ENCODE results near the gene HJV. TPM values are rescaled to one million over a fixed set of nuclear protein-coding genes. Genes with fewer than 3 reads are reported as not detected.
A peak's percentile ranks its signal among the peaks of the same experiment; 100 is the strongest.

HJV gene
- total and polyA plus RNA-seq, 2 experiments from 2014 or later = not detected

DNA sequence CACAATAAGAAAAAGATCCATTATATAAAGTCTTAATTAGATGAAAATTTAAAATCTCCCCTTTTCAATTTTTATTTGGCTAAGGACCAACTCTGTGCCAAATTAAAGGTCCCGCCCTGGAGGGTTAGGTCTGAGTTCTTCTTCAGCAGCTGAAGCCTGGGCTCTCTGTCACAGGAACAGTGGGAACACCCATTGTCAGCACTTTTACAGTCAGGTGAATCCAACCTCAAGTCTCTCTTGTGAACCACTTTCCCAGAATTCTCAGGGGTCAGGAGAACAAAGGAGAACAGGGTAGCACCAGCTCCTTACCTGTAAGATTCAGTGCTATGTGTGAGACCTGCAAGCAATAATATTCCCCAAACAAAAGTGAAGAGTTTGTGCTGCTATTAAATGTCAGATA lies 25.1 kb upstream of the HJV start:
- Histone ChIP-seq H3K9me3 (ENCODE audit: low read depth) (no peaks in the 10 kb centered on the region), H3K4me1 (ENCODE audit: low read depth) (no peaks in the 10 kb centered on the region), H3K27ac (no peak overlapping the region), H3K4me3 (no peak overlapping the region), H3K27me3 (no peaks in the 10 kb centered on the region), H3K36me3 (no peaks in the 10 kb centered on the region)
- no peak for DNase-seq (ENCODE audit: low read depth in 1 of 2, low spot score in 1 of 2)
- TF ChIP-seq, protein P1, sequence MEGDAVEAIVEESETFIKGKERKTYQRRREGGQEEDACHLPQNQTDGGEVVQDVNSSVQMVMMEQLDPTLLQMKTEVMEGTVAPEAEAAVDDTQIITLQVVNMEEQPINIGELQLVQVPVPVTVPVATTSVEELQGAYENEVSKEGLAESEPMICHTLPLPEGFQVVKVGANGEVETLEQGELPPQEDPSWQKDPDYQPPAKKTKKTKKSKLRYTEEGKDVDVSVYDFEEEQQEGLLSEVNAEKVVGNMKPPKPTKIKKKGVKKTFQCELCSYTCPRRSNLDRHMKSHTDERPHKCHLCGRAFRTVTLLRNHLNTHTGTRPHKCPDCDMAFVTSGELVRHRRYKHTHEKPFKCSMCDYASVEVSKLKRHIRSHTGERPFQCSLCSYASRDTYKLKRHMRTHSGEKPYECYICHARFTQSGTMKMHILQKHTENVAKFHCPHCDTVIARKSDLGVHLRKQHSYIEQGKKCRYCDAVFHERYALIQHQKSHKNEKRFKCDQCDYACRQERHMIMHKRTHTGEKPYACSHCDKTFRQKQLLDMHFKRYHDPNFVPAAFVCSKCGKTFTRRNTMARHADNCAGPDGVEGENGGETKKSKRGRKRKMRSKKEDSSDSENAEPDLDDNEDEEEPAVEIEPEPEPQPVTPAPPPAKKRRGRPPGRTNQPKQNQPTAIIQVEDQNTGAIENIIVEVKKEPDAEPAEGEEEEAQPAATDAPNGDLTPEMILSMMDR (IDR thresholded peaks at IDR 0.05; ENCODE audit: low read depth, low read length) = no peak

DNA sequence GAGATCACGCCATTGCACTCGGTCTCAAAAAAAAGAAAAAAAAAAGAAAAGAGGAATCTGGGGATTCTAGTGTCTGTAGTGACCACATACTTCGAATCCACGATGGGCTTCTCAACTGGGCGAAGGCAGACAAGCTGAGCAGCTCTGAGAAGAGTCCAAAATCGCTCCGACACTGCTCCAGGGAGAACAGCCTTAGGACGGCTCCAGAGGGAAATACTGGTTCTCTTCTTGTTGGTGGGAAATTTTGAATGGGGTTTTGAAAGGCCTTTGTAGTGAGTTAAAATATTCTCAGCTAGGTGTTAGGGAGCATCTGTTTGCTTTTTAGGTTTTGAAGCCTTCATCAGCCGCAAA lies 18.3 kb upstream of the HJV start:
- peak in 1 of 2 donors; percentile 8 for DNase-seq (ENCODE audit: low read depth in 1 of 2, low spot score in 1 of 2)
- Histone ChIP-seq H3K27me3 (no peaks in the 10 kb centered on the region), H3K36me3 (no peaks in the 10 kb centered on the region), H3K4me3 (no peak overlapping the region), H3K9me3 (ENCODE audit: low read depth) (no peaks in the 10 kb centered on the region), H3K27ac (no peak overlapping the region), H3K4me1 (ENCODE audit: low read depth) (no peaks in the 10 kb centered on the region)
- TF ChIP-seq, protein P1 (IDR thresholded peaks at IDR 0.05; ENCODE audit: low read depth, low read length) = no peak

DNA sequence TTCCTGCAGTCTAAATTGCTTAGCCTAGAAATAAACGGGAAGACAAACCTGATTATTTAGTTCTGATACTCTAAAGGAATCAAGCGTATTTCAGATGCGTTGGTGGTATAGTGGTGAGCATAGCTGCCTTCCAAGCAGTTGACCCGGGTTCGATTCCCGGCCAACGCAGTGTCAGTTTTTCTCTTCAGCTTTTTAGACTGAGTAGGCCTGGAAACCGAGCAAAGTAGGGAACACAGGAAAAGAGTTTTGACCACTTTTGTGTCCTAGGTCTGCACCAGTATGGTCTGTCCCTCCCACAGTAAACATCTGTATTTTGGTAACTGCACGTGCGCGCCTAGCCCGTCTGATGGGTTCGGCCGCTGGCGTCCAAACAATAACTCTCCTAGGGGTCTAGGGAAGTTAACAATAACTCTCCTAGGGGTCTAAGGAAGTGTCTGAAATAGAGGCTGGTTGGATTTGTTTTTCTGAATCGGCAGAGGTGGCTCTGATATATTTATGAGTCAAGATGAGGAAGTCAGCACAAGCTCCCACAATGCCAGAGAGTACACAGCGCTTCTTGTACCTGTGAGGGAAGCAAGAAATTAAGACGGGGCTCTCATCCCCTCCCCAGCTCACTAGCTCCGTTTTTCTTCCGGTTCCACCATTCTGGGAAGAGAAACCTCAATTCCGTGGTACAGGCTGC lies 15.6 kb upstream of the HJV start:
- no peaks in the 10 kb centered on the region for H3K4me1 ChIP-seq (ENCODE audit: low read depth)
- DNase-seq (ENCODE audit: low read depth in 1 of 2, low spot score in 1 of 2) = peak; percentile 80 to 90
- peak overlapping the region; percentile 77 for H3K27ac ChIP-seq
- no peaks in the 10 kb centered on the region for H3K36me3 ChIP-seq
- TF ChIP-seq, protein P1 (IDR thresholded peaks at IDR 0.05; ENCODE audit: low read depth, low read length) = no peak
- no peaks in the 10 kb centered on the region for H3K27me3 ChIP-seq
- H3K4me3 ChIP-seq = peak overlapping the region; percentile 67
- no peaks in the 10 kb centered on the region for H3K9me3 ChIP-seq (ENCODE audit: low read depth)

GRCh38 chr1:146036241-146036964 lies 14.9 kb upstream of the HJV start:
- Histone ChIP-seq H3K27me3 (no peaks in the 10 kb centered on the region), H3K4me3 (peak overlapping the region; percentile 67), H3K36me3 (no peaks in the 10 kb centered on the region), H3K4me1 (ENCODE audit: low read depth) (no peaks in the 10 kb centered on the region), H3K27ac (peak overlapping the region; percentile 77), H3K9me3 (ENCODE audit: low read depth) (no peaks in the 10 kb centered on the region)
- TF ChIP-seq, protein P1 (IDR thresholded peaks at IDR 0.05; ENCODE audit: low read depth, low read length) = no peak
- DNase-seq (ENCODE audit: low read depth in 1 of 2, low spot score in 1 of 2) = no peak

DNA sequence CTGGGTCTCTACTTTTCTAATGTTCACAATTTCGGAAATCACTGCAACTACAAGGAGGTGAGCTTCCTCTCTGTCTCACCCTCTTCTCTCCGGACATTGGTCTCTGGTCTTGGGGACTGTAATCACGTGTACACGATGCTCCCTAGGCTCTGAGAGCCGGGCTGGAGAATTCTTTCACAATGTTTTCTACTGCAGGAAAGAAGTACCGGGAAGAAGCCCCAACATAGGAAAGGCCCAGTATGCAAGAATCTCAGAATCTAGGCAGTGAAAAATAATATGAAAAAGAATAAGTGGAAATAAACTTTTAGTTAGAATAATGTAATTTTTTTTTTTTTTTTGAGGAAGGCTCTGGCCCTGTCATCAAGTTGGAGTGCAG lies 13.5 kb upstream of the HJV start:
- H3K4me1 ChIP-seq (ENCODE audit: low read depth) = no peaks in the 10 kb centered on the region
- H3K9me3 ChIP-seq (ENCODE audit: low read depth) = no peaks in the 10 kb centered on the region
- H3K27me3 ChIP-seq = no peaks in the 10 kb centered on the region
- H3K27ac ChIP-seq = no peak overlapping the region
- H3K4me3 ChIP-seq = peak overlapping the region; percentile 67
- peak in 1 of 2 donors; percentile 56 for DNase-seq (ENCODE audit: low read depth in 1 of 2, low spot score in 1 of 2)
- TF ChIP-seq, protein P1 (IDR thresholded peaks at IDR 0.05; ENCODE audit: low read depth, low read length) = no peak
- no peaks in the 10 kb centered on the region for H3K36me3 ChIP-seq

Measured in cardiac muscle cell (in vitro differentiated cells and primary cell).